ENCODE data around the gene TMEM98. TPM values are rescaled to one million over a fixed set of nuclear protein-coding genes. Genes with fewer than 3 reads are reported as not detected.
"Not testable (repeated sequence)": the region's sequence is repeated elsewhere in the genome, so short reads cannot be mapped to it uniquely, and the experiment has no call there.

Gene TMEM98, protein sequence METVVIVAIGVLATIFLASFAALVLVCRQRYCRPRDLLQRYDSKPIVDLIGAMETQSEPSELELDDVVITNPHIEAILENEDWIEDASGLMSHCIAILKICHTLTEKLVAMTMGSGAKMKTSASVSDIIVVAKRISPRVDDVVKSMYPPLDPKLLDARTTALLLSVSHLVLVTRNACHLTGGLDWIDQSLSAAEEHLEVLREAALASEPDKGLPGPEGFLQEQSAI
- 0.03 TPM in 1 of 2 replicates, not detected in the other for total RNA-seq (2014; rRNA removed; shearing (Covaris generic))

DNA sequence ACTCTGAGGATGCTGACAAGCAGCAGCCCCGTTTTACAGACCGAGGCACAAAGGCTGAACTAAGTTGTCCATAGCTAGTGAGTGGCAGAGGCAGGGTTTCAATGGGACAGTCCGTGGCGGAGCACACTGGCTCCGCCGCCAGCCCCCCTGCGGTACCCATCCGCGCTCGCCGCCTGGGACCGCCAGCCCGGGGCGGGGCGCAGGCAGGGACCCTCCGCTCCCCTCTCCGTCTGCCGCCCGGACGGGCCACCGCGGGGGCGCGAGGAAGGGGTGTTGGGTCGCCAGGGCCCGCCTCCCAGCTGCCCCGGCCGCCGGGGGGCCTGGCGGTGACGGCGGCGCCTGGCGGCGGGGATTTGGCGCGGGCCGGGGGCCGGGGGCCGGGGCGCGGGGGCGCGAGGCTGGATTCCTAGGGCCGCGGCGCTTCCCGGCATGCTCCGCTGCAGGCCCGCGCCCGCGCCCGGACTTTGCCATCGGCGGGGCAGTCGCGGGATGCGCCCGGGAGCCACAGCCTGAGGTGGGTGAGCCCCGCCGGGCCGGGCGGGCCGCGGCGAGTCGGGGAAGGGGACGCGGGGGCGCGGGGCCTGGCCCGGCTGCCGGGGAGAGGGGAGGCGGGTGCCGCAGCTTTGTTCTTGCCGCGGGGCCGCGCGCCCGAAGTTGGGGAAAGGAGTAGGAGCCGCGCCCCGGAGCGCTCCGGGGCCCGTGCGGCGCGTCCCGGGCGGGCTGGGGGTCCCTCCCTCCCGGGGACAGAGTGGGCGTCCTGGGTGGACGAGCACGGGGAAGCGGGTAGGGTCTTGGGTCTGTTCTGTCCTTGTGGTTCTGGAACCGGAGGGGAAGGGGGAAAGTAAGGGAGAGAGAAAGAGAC, at the start of gene TMEM98:
TSS of gene TMEM98 (plus strand) at position 430 of the 862 bp plus-strand sequence. CDS start 3,376 bp downstream, outside the sequence.
- DNase-seq (ENCODE audit: low spot score) = no peak

DNA sequence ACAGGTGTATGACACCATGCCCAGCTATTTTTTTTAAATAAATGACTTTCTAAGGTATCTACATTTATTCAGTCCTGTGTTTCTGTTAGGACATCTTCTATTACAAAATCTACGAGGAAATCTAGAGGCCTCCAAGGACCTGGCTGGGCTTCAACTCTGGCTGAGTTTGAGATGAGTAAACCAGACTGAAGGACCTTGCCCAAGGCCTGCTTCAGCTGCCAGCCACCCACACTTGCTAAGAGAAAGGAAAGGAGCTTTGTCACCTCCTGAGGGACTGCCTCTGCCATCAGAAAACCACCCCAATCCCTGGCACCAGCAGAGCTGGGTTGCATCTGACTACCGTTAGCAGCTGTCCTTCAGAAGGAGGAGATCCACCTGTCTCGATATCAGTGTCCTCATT, 49.7 kb upstream of the TMEM98 start:
- DNase-seq (ENCODE audit: low spot score) = no peak

DNA sequence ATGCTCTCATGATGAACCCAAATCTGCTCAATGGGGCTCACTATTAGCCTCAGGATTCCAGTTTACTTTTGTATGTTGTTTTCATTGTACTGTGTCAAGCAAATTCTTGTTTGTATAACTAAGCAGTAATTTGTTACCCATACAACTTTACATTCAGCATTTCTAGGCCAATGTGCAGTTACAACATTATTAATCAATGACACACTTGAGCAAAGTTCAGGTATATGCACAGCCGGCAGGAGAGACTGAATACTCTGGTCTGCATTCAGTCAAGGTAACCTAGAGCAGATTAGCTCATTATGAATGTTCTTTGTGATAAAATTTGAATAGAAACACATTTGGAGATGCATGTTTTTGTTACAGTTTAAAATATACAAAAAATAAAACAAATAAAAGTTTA, 48.8 kb upstream of the TMEM98 start:
- no peak for DNase-seq (ENCODE audit: low spot score)

DNA sequence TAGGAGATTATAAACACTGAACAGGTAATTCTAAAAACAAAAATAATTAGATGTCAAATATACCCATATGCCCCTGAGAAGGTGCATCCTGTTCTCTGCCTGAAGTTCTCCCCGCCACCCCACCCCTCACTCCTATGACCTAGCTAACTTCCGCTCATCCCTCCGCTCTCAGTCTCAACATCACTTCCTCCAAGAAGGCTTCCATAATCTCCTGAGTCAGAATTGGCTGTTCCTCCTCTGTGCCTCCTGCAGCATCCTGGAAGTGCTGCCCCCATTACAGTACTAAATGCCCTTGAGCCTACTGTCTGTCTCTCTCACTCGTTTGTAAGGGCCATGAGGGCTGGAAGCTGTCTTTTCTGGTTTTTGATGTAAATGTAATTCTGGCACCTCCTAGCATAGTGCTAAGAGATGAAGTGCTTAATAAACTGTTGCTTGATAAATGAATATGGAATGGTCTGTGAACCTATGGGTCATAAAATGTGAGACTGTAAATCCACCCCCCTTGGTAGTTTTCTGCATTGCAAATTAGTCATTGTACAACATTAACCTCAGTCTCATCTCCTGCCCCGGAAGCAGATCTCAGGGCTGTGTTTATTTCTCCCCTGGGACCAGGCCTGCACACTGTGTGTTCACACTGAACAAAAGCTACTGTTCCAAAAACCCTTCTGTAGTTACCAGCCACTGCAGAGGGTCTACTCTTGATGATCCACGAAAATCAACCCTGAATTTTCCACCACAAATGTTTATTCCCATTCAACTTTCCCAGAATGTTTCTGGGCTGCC, 47.1 kb upstream of the TMEM98 start:
- no peak for DNase-seq (ENCODE audit: low spot score)

DNA sequence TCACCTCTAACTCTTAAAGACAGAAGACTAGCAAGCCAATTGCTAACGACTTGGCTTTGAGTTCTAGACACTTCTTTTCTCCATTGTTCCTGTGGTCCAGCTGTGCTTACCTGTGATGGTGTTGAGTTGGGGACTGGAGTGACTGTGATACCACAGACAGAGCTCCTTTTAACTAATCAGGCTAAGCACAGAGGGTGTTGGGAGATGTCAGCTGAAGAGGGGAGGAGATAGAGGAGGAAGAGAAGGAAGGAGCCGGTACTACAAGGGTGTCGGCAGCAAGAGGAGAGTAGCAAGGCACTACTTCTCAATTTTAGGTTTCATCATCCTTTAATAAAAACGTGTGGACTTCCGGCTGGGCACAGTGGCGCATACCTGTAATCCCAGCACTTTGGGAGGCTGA, 45.9 kb upstream of the TMEM98 start:
- DNase-seq (ENCODE audit: low spot score) = no peak

DNA sequence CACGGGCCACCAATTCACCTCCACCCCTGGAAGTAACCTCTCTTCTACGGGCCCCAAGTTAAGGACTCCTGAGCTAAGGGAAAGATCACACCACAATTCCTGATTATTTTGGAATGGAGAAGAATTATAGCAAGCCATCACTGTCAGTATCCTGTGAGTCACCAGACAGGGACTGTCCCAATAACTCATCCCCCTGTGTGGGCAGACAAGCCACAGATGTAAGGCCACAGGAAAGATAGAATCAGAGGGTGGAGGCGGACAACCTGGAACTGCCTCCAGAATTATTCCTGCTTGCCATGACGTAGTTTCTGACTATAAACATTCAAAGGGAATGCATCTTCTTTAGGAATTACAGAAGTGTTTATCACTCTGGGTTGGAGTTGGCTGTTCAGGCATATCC, 45.2 kb upstream of the TMEM98 start:
- DNase-seq (ENCODE audit: low spot score) = no peak

DNA sequence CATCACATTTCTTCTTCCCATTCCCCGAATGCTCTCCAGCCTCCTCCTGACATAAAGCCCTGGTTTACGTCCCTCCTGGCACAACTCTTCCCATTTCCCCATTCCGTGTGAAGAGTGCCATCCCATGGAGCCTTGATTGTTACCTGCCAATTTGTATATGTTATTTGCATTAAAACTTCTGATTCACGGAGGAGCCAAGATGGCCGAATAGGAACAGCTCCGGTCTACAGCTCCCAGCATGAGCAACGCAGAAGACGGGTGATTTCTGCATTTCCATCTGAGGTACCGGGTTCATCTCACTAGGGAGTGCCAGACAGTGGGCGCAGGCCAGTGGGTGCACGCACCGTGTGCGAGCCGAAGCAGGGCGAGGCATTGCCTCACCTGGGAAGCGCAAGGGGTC, 41.0 kb upstream of the TMEM98 start:
- DNase-seq (ENCODE audit: low spot score) = not testable (repeated sequence)

DNA sequence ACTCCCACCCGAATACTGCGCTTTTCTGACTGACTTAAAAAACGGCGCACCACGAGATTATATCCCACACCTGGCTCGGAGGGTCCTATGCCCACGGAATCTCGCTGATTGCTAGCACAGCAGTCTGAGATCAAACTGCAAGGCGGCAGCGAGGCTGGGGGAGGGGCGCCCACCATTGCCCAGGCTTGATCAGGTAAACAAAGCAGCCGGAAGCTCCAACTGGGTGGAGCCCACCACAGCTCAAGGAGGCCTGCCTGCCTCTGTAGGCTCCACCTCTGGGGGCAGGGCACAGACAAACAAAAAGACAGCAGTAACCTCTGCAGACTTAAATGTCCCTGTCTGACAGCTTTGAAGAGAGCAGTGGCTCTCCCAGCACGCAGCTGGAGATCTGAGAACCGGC, 40.5 kb upstream of the TMEM98 start:
- not testable (repeated sequence) for DNase-seq (ENCODE audit: low spot score)

DNA sequence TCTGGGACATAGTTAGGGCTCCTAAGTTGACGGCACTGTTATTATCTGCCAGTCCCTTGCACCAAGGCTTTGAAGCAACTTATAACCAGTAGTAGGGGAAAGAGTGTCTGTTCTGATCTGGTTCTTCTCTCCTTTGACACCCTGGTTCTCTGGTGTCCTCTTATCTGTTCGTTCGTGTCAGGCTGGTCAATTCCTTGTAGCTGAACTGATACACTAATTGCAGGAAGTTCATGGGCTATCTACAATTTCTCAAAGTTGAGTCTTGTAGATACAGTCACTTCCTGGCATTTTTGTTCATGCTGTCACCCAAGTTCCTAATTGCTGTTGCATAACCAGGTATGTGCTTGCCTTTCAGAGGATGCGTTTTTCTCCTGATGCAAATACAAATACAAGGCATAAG, 33.7 kb upstream of the TMEM98 start:
- DNase-seq (ENCODE audit: low spot score) = no peak

DNA sequence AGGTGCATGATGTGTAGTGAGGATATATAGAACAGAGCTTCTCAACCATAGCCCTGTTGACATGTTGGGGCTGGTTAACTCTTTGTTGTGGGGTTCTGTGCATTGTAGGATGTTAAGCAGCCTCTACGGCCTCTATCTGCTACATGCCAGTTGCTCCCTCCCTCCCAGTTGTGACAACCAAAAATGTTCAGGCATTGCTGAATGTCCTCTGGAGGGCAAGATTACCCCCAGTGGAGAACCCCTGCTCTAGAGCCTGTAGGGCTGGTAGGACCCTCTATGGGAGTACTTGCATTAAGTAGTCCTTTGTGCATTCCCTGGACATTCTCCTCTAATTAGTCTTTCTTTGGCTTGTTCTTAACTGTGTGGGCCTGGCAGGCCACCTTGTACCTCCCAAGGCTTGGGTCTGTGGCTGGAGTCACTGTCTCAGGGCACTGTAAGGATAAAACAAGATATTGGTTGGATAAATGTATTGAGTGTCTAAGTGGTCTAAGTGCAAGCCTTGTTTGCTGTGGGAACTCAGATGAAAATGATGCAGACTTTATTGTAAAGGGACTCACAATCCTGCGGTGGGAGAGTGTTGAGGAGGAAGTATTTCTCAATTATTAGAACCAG, 31.2 kb upstream of the TMEM98 start:
- no peak for DNase-seq (ENCODE audit: low spot score)

DNA sequence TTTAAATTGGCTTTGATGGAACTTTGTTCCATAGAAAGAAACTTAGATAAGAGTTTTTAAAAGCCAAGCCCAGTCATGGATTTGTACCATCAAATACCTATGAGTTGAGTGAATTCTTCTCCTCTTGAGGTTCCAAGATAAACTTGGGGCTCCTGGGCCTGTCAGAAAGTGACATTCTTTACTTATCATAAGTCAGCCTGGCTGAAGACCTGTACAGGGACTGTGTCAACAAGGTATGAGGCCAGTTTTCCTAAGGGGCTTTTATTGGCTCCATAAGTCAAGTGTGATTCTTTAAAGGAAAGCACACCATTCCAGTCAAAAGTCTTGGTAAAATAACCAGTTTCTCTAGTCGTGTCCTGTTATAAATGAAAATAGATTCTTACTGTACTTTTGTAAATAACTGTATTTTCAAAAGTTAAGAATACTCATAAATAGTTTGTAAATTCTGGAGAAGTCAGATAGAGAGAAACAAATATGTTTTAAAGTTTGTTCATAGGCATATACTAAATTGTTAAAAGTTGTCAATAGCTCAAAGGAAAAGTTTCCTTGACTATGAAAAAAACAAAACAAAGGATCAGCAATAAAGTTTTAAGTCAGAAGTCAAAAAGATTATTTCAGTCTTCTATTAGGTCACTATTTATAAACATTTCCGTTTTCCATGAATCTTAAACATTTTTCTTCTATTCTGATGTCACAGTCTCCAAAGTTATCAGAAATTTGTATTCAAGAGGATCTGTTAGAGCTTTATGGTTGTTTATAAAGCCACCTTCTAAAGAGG, 28.5 kb upstream of the TMEM98 start:
- no peak for DNase-seq (ENCODE audit: low spot score)

DNA sequence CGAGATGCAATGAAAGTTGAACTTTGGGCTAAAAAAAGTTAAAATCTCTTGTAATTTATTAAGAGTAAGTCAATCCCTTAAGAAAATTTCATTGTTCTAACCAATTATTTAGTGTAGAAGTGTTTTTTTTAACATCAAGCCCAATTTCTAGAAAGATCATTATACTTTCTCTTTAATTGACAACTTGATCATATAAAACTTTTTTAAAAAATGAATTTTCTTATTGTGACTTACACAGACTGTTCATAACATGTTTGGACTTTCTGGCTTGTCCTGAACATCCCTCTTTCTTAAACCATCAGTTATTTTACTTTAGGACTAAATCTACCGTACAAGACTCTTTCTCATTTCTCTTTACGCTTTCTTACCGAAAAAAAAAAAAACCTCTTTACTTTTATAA, 26.2 kb upstream of the TMEM98 start:
- no peak for DNase-seq (ENCODE audit: low spot score)

DNA sequence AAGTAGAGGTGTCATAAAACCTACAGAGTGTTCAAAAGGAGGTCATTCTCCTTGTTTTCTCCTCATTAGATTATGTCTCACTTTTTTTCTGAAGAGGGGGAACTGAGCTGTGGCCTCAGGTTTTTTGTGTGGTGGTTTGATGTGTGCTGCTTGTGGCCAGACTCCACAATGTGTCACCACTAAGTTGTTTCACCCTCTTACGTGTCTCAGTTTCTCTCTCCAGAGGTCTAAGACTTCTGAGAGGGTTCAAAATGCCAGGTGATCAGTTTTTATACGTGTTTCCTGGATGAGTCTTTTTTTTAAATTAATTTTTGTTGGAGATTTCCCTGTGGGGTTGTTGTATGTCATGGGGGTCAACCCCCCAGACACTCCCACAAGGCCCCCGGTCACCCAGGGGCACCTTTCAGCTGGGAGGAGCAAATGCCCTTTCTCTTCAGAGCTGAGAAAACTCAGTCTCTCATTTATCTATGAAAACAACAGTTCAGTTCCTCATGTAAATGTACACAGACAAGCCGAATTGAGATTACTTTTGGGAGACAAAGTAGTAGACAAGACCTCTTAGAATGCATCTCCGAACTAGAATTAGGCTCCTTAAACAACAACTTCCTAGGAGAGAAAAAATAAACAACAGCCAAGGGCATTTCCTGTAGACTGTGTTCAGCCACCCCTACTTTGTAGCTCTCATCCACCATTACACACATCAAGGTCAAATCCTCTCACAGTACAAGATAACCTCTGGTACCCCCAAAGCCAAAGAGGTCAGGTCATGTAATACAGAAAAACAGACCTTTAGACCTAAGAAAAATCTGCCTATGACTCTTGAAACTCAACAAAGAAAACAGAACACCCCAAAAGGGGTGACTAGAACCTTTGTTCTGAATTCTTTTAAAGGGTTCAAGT, 23.9 kb upstream of the TMEM98 start:
- no peak for DNase-seq (ENCODE audit: low spot score)

DNA sequence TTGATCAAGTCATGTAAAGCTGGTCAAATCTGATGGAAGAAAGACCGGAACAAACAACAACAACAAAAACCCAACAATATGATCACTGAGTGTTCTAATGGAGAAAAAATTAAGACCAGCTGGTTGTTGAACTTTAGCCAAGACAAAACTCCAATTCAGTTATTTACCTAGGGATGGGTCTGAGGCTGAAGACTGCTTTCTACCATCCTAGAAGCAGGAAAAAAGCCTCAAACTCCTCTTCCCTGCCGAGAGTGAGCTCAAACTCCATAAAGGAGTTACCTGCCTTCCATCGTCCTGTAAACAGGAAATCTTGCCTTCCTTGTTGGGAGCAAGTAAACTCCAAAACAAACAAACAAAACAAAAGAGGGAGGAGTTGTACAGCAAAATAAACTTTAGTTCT, 23.1 kb upstream of the TMEM98 start:
- no peak for DNase-seq (ENCODE audit: low spot score)

DNA sequence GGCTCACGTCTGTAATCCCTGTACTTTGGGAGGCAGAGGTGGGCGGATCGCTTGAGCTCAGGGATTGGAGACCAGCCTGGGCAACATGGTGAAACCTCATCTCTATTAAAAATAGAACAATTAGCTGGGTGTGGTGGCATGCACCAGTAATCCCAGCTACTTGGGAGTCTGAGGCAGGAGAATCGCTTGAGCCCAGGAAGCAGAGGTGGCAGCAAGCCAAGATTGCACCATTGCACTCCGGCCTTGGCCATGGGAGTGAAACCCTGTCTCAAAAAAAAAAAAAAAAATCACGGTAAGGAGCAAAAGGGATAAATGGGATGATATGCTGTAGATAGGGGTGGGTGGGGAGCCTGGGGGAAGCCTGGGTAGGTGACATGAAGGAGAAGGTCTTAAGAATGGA, 20.4 kb upstream of the TMEM98 start:
- no peak for DNase-seq (ENCODE audit: low spot score)

DNA sequence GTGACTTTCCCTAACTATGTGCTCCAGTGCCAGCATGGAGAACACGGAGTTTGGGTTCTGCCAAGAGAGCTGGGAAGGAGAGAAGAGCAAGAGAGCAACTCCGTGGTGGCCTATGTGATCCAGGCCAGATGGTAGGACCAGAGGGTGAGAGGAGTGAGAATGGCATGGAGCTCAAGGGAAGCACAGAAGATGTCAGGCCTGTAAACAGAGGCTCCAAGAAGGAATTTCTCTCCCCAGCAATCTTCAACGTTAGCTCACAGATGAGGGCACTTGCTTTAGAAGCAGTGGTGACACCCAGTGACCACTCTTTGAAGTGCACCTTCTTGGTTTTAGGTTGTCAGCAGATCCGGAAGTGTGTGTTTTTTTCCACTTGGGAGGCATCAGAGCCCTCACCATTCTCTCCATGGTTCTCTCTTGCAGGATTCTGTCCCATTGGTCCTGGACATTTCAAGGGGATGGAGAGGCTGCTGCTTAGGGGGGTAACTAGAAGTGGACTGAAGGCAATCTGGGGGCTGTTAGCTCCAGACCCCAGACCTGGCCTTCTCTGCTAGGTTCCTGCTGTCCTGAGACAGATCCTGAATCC, 18.1 kb upstream of the TMEM98 start:
- peak; percentile 78 for DNase-seq (ENCODE audit: low spot score)

DNA sequence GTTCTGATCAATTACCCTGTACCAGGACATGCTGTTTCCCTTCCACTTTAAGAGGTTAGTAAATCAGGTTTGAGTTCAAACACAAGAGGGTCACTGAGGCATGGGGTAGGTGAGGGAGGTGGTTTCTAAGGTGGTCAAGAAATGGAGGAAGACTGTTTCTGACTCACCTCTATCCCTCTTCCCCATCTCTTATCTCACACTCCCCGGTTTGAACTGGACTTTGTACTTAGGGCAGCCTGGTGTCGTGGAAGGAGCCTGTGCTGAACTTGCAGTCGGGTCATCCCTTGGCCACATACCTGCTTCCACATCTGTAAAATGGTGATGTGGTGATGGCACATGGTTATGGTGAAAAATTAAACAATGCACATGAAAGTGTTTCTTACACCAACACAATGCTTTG, 17.2 kb upstream of the TMEM98 start:
- DNase-seq (ENCODE audit: low spot score) = no peak

DNA sequence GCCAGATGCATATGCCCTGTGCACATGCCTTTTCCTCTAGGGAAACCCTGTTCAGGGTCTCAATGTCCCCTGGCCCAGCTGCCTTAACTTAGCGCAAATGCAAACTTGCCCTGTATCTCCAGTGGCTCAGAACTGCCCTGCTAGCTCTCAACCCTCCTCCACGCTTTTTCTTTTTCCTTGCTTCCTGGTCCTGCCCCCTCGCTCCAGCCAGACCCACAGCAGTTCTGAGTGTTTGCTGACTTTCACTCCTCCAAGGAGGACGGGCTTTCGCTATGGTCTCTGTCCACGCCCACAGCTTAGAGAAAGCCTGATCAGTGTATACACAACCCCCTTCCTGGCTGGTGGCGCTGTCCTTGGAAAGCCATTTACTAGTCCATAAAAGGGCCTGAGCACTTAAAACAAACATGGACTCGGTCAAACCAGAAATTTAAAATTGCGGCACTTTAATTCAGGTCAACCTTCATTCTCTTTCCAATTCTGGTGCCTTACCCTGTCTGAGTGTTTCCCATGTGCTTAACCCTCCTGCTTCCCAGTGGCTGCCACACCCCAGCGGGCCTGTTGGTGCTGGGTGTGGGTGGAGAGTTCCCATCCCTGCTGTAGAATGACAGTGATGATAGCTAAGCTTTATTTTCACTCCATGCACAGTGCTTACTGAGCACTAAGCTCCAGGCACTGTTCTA, 15.6 kb upstream of the TMEM98 start:
- peak; percentile 33 for DNase-seq (ENCODE audit: low spot score)

DNA sequence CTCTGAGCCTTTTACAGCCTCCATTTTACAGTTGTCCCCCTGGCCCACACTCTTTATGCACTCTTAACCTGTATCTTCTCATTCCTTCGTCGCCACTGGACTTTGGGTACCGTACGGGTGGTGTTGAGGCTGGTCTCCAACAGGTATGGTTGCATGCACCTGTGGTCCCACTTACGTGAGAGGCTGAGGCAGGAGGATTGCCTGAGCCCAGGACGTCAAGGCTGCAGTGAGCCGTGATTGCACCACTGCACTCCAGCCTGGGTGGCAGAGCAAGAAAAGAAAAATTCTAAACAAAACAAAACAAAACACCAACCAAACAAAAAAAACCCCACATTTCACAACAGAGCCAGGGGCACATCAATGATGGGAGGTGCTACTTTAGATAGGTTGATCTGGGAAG, 14.4 kb upstream of the TMEM98 start:
- DNase-seq (ENCODE audit: low spot score) = no peak

Data from HT-29 (cell line).